Measurements from ENCODE around the gene SPSB3.
A peak's percentile ranks its signal among the peaks of the same experiment; 100 is the strongest.
"Not testable (repeated sequence)": the region's sequence is repeated elsewhere in the genome, so short reads cannot be mapped to it uniquely, and the experiment has no call there.

Gene SPSB3

GRCh38 chr16:1816396-1817275 is 34.3 kb upstream of the SPSB3 start:
- no peak for DNase-seq (ENCODE audit: low spot score)

- DNase-seq (ENCODE audit: low spot score) = no peak
Observed at GRCh38 chr16:1815461-1815860, 33.1 kb upstream of the SPSB3 start.

GRCh38 chr16:1812732-1813163 is 30.4 kb upstream of the SPSB3 start:
- DNase-seq (ENCODE audit: low spot score) = peak; percentile 86

GRCh38 chr16:1810536-1810935 is 28.2 kb upstream of the SPSB3 start:
- no peak for DNase-seq (ENCODE audit: low spot score)

- no peak for DNase-seq (ENCODE audit: low spot score)
Observed at GRCh38 chr16:1810106-1810505, 27.7 kb upstream of the SPSB3 start.

- no peak for DNase-seq (ENCODE audit: low spot score)
Observed at GRCh38 chr16:1809281-1809801, 27.0 kb upstream of the SPSB3 start.

GRCh38 chr16:1808691-1809090 is 26.3 kb upstream of the SPSB3 start:
- DNase-seq (ENCODE audit: low spot score) = no peak

- DNase-seq (ENCODE audit: low spot score) = no peak
Observed at GRCh38 chr16:1807626-1808025, 25.3 kb upstream of the SPSB3 start.

GRCh38 chr16:1800701-1801100 is 18.3 kb upstream of the SPSB3 start:
- peak; percentile 86 for DNase-seq (ENCODE audit: low spot score)

GRCh38 chr16:1799263-1799662 is 16.9 kb upstream of the SPSB3 start:
- DNase-seq (ENCODE audit: low spot score) = not testable (repeated sequence)

GRCh38 chr16:1794908-1795666 is 12.7 kb upstream of the SPSB3 start:
- DNase-seq (ENCODE audit: low spot score) = no peak

- DNase-seq (ENCODE audit: low spot score) = no peak
Observed at GRCh38 chr16:1794221-1794871, 12.0 kb upstream of the SPSB3 start.

- no peak for DNase-seq (ENCODE audit: low spot score)
Observed at GRCh38 chr16:1793578-1794220, 11.3 kb upstream of the SPSB3 start, which contains the start of gene IGFALS. Gene IGFALS (minus strand): TSS chr16:1793705. CDS start chr16:1793652, 53 bp downstream.

- DNase-seq (ENCODE audit: low spot score) = no peak
Observed at GRCh38 chr16:1792836-1793577, 10.6 kb upstream of the SPSB3 start.

GRCh38 chr16:1791943-1792812 is 9.8 kb upstream of the SPSB3 start:
- DNase-seq (ENCODE audit: low spot score) = no peak

GRCh38 chr16:1791256-1791942 is 9.0 kb upstream of the SPSB3 start:
- no peak for DNase-seq (ENCODE audit: low spot score)

GRCh38 chr16:1790611-1791255 is 8.4 kb upstream of the SPSB3 start:
- no peak for DNase-seq (ENCODE audit: low spot score)

- no peak for DNase-seq (ENCODE audit: low spot score)
Observed at GRCh38 chr16:1790261-1790610, 7.9 kb upstream of the SPSB3 start.

GRCh38 chr16:1789643-1790045 is 7.3 kb upstream of the SPSB3 start:
- DNase-seq (ENCODE audit: low spot score) = no peak

All from AG08395 (cell line).